Eye (tissue), 1 donor: ENCODE measurements around the gene OBP2B.

Source experiments
- DNase-seq: peaks from one replicate; pipeline ENCODE4 v3.0.0-alpha.2; 2015

The OBP2B gene

GRCh38 chr9:133165452-133165730 is 43.7 kb downstream of the OBP2B start:
- DNase-seq, result no peak

GRCh38 chr9:133164191-133164590 is 44.9 kb downstream of the OBP2B start:
- no peak for DNase-seq

- peak; percentile 69 for DNase-seq
Observed at GRCh38 chr9:133163504-133164172, 45.4 kb downstream of the OBP2B start, which contains the start of gene GBGT1. GBGT1 (minus strand) TSS chr9:133163914; CDS start chr9:133162412, 1,502 bp downstream.

GRCh38 chr9:133162861-133163503 is 46.1 kb downstream of the OBP2B start:
- peak; percentile 33 for DNase-seq

GRCh38 chr9:133161547-133161950 is 47.5 kb downstream of the OBP2B start:
- no peak for DNase-seq

GRCh38 chr9:133160742-133161546 is 48.1 kb downstream of the OBP2B start:
- peak; percentile 65 for DNase-seq

- DNase-seq, result no peak
Observed at GRCh38 chr9:133158695-133159094, 50.4 kb downstream of the OBP2B start.
